Suprapubic skin (tissue), 4 donors: ENCODE data around the gene MPDU1. TPM values are rescaled to one million over a fixed set of nuclear protein-coding genes. Genes with fewer than 3 reads are reported as not detected.

Experiments used
- DNase-seq, 2 donors: peaks; one replicate each; pipeline ENCODE4 v3.0.0-alpha.2; 2019; ENCODE audit warnings: low spot score in 2 of 2
- H3K27ac ChIP-seq: fragments of 200-600 bp; sonication (generic); one replicate; pipeline ENCODE4 v1.5.1; 2019
- H3K27me3 ChIP-seq: fragments of 200-600 bp; sonication (generic); one replicate; pipeline ENCODE4 v1.5.1; 2019
- H3K36me3 ChIP-seq: fragments of 200-600 bp; sonication (generic); one replicate; pipeline ENCODE4 v1.5.1; 2019
- H3K4me1 ChIP-seq: fragments of 200-600 bp; sonication (generic); one replicate; pipeline ENCODE4 v1.5.1; 2019
- H3K4me3 ChIP-seq: fragments of 200-600 bp; sonication (generic); one replicate; pipeline ENCODE4 v1.5.1; 2019; ENCODE audit warnings: mild to moderate bottlenecking
- H3K9me3 ChIP-seq: fragments of 200-600 bp; sonication (generic); one replicate; pipeline ENCODE4 v1.5.1; 2019
- EP300 ChIP-seq: sonication (generic); formaldehyde crosslinking; IDR thresholded peaks from one replicate; pipeline ENCODE4 v1.6.1; 2017; ENCODE audit warnings: antibody characterized with exemption
- POLR2A ChIP-seq, 2 donors: fragments of 450-650 bp; IDR thresholded peaks; one replicate each; pipeline ENCODE4 v1.6.1; 2017; ENCODE audit warnings: antibody characterized with exemption in 2 of 2, mild to moderate bottlenecking in 2 of 2, moderate library complexity in 2 of 2
- POLR2AphosphoS5 ChIP-seq, 3 donors: sonication (generic); formaldehyde crosslinking; IDR thresholded peaks; one replicate each; pipeline ENCODE4 v1.6.1; 2017; ENCODE audit warnings: antibody characterized with exemption in 3 of 3
- WGBS: methylation state at CpG from one replicate; pipeline ENCODE4 v1.1.5; 2018; 5-methylcytosine and 5-hydroxymethylcytosine counted together
- total RNA-seq, 4 donors: library from RNA; depleted of rRNA; stranded (reverse); fragments of >200 nt; gene quantifications; one replicate each; pipeline ENCODE4 v1.1.0, GENCODE V29; 2016
- TF ChIP-seq, protein P1 (sequence below), 2 donors: fragments of 200-600 bp in 1 of 2; fragments of 450-650 bp in 1 of 2; sonication (generic) in 1 of 2; IDR thresholded peaks; one replicate each; pipeline ENCODE4 v1.5.1; 2016 to 2019; ENCODE audit warnings: antibody characterized with exemption in 2 of 2, mild to moderate bottlenecking in 1 of 2, moderate library complexity in 1 of 2

Gene MPDU1
- total RNA-seq, 4 donors from 2014 or later, result 54.3 to 104 (median 86.3) TPM

DNA sequence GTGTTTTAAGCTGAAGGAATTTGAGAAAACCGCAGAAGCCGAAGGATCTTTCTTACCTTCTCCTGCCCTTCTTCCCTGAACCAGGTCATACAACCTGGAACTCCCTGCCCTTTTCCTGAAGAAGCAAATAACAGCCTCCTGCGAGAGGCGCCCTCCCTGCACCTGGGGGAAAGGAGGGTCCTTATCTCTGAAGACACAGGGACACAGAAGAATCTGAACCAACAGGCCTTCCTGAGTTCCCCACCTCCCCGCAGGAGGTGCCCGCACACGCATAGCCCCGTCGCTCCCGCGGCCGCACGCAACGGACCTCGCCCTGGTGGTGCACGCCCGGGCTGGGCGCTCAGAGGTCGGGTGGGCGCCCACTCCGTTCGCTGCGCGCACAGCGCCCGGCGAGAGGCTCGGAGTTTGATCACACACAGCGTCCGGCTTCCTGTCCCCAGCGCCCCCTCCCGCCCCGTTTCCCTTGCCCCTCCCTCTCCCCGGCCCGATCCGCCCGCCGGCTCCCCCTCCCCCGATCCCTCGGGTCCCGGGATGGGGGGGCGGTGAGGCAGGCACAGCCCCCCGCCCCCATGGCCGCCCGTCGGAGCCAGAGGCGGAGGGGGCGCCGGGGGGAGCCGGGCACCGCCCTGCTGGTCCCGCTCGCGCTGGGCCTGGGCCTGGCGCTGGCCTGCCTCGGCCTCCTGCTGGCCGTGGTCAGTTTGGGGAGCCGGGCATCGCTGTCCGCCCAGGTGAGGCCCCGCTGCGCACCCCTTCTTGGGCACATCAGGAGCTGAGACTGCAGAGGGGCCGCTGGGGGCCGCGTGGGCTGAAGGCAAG lies 34.9 kb upstream of the MPDU1 start, which contains the start of gene TNFSF12:
Gene TNFSF12 (plus strand): TSS at position 474 of the 816 bp plus-strand sequence. CDS start 96 bp downstream, at position 570.
- Histone ChIP-seq H3K4me3 (peak within 1 kb of the TSS; percentile 68), H3K36me3 (peaks cover 9% of the 10 kb centered on the region), H3K4me1 (peaks cover 24% of the 10 kb centered on the region), H3K27ac (peak within 1 kb of the TSS; percentile 78), H3K9me3 (no peaks in the 10 kb centered on the region), H3K27me3 (no peaks in the 10 kb centered on the region)
- 2% methylated on average over 21 of the region's 65 CpGs for WGBS
- DNase-seq, result peak in 1 of 2 donors; percentile 84
- TF ChIP-seq POLR2AphosphoS5 (IDR thresholded peaks at IDR 0.05) (no peak), POLR2A (IDR thresholded peaks at IDR 0.05) (no peak), EP300 (no peak)
- TF ChIP-seq, protein P1, sequence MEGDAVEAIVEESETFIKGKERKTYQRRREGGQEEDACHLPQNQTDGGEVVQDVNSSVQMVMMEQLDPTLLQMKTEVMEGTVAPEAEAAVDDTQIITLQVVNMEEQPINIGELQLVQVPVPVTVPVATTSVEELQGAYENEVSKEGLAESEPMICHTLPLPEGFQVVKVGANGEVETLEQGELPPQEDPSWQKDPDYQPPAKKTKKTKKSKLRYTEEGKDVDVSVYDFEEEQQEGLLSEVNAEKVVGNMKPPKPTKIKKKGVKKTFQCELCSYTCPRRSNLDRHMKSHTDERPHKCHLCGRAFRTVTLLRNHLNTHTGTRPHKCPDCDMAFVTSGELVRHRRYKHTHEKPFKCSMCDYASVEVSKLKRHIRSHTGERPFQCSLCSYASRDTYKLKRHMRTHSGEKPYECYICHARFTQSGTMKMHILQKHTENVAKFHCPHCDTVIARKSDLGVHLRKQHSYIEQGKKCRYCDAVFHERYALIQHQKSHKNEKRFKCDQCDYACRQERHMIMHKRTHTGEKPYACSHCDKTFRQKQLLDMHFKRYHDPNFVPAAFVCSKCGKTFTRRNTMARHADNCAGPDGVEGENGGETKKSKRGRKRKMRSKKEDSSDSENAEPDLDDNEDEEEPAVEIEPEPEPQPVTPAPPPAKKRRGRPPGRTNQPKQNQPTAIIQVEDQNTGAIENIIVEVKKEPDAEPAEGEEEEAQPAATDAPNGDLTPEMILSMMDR (IDR thresholded peaks at IDR 0.05), result no peak

GRCh38 chr17:7549401-7550055 lies 34.1 kb upstream of the MPDU1 start:
- Histone ChIP-seq H3K4me1 (peaks cover 24% of the 10 kb centered on the region), H3K36me3 (peaks cover 9% of the 10 kb centered on the region), H3K27ac (peak overlapping the region; percentile 78), H3K4me3 (peak overlapping the region; percentile 68), H3K9me3 (no peaks in the 10 kb centered on the region), H3K27me3 (no peaks in the 10 kb centered on the region)
- WGBS, result 14% methylated on average over 20 of the region's 20 CpGs
- DNase-seq, result peak in 1 of 2 donors; percentile 69
- TF ChIP-seq POLR2AphosphoS5 (IDR thresholded peaks at IDR 0.05), result no peak
- TF ChIP-seq POLR2A (IDR thresholded peaks at IDR 0.05), result no peak
- TF ChIP-seq EP300, result no peak
- TF ChIP-seq, protein P1 (IDR thresholded peaks at IDR 0.05), result no peak

DNA sequence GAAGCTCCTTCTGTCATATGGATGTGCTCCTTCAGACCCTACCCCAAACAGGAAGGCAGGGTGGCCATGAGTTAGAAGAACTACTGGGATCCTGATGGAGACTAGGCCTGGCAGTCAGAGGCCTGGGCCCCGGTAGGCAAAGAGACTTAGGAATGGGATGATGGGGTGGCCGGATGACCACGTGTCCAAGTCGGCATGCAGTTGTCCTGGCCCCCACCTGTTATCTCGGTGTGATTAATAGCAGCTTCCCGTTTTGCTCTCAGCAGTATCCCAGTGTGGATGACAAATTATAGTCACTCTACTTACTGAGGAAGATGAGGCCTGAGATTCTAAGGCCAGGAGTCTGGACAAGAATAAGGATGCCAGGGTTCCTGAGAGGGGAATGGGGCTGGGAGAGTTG lies 33.3 kb upstream of the MPDU1 start:
- Histone ChIP-seq H3K27ac (no peak overlapping the region), H3K36me3 (peaks cover 9% of the 10 kb centered on the region), H3K9me3 (no peaks in the 10 kb centered on the region), H3K4me3 (no peak overlapping the region), H3K27me3 (no peaks in the 10 kb centered on the region), H3K4me1 (peaks cover 24% of the 10 kb centered on the region)
- no peak for TF ChIP-seq EP300
- TF ChIP-seq, protein P1 (IDR thresholded peaks at IDR 0.05), result no peak
- TF ChIP-seq POLR2A (IDR thresholded peaks at IDR 0.05), result no peak
- no peak for TF ChIP-seq POLR2AphosphoS5 (IDR thresholded peaks at IDR 0.05)
- 77% methylated on average over 5 of the region's 6 CpGs for WGBS
- no peak for DNase-seq

DNA sequence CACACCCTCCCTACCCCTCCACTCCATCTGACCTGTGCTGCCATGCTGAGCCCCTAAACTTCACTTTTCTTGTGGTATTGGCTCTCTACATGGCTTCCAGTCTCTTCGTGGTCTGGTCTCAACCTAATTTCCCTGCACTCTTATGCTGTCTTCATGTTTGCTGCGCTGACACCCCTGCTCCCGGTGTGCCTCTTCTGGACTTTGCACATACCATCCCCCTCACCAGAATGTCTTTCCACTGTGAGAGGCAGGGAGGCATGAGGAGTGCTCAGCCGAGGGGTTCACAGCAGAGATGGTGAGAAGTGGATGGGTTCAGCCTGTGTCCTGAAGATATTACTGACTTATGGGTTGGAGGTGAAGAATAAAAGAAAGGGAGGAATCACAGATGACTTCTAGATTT lies 32.3 kb upstream of the MPDU1 start:
- Histone ChIP-seq H3K9me3 (no peaks in the 10 kb centered on the region), H3K4me3 (no peak overlapping the region), H3K4me1 (peaks cover 24% of the 10 kb centered on the region), H3K36me3 (peaks cover 9% of the 10 kb centered on the region), H3K27me3 (no peaks in the 10 kb centered on the region), H3K27ac (no peak overlapping the region)
- 92% methylated on average over 4 of the region's 4 CpGs for WGBS
- TF ChIP-seq EP300 (no peak), POLR2A (IDR thresholded peaks at IDR 0.05) (no peak), POLR2AphosphoS5 (IDR thresholded peaks at IDR 0.05) (no peak)
- TF ChIP-seq, protein P1 (IDR thresholded peaks at IDR 0.05), result no peak
- no peak for DNase-seq

DNA sequence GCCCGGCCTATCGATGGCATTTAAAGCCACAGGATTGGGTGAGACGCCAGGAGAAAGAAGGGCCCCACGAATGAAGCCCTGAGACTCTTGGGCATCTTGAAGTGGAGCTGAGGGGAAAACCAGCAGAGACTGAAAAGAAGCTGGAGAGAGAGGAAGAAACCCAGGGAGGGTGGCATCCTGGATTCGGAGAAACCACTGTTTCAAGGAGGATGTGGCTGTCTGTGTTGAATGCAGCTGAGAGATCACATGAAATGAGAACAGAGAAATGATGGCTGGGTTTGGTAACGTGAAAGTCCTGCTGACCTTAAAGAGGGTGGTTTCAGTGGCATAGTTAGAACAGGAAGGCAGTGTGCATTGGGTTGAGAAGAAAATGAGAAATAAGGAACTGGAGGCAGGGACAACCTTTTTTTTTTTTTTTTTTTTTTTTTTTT lies 31.0 kb upstream of the MPDU1 start:
- Histone ChIP-seq H3K9me3 (no peaks in the 10 kb centered on the region), H3K36me3 (peaks cover 9% of the 10 kb centered on the region), H3K27me3 (no peaks in the 10 kb centered on the region), H3K4me3 (no peak overlapping the region), H3K27ac (no peak overlapping the region), H3K4me1 (peaks cover 31% of the 10 kb centered on the region)
- DNase-seq, result no peak
- TF ChIP-seq POLR2AphosphoS5 (IDR thresholded peaks at IDR 0.05) (no peak), EP300 (no peak), POLR2A (IDR thresholded peaks at IDR 0.05) (no peak)
- TF ChIP-seq, protein P1 (IDR thresholded peaks at IDR 0.05), result no peak
- WGBS, result 77% methylated on average over 6 of the region's 6 CpGs
